Colon (tissue), 2 donors: Measurements from ENCODE around the gene SRD5A1.

Source experiments
- FAIRE-seq: peaks from 2 replicates; lab custom pipeline; 2012; peaks lifted over from hg19 to GRCh38; lab: Jason Lieb, UNC
- donor health status: control.
- donor health status: control.

The SRD5A1 gene

GRCh38 chr5:6686501-6686900 is 53.3 kb downstream of the SRD5A1 start:
- FAIRE-seq: no peak

GRCh38 chr5:6686915-6687409 is 53.7 kb downstream of the SRD5A1 start:
- no peak for FAIRE-seq

GRCh38 chr5:6687505-6687904 is 54.3 kb downstream of the SRD5A1 start:
- FAIRE-seq: no peak

- no peak for FAIRE-seq
These were observed 59.7 kb downstream of the SRD5A1 start for GRCh38 chr5:6692906-6693305.

- FAIRE-seq: no peak
These were observed 65.5 kb downstream of the SRD5A1 start for GRCh38 chr5:6698696-6699095.

GRCh38 chr5:6699357-6699756 is 66.1 kb downstream of the SRD5A1 start:
- FAIRE-seq: no peak

- FAIRE-seq: no peak
These were observed 66.9 kb downstream of the SRD5A1 start for GRCh38 chr5:6700074-6700684.

GRCh38 chr5:6700685-6701355 is 67.6 kb downstream of the SRD5A1 start:
- no peak for FAIRE-seq

- no peak for FAIRE-seq
These were observed 68.3 kb downstream of the SRD5A1 start for GRCh38 chr5:6701491-6701890.

GRCh38 chr5:6702633-6703032 is 69.4 kb downstream of the SRD5A1 start:
- no peak for FAIRE-seq

- FAIRE-seq: no peak
These were observed 70.6 kb downstream of the SRD5A1 start for GRCh38 chr5:6703806-6704205.

GRCh38 chr5:6704361-6704851 is 71.2 kb downstream of the SRD5A1 start:
- FAIRE-seq: no peak

GRCh38 chr5:6705088-6705487 is 71.8 kb downstream of the SRD5A1 start:
- no peak for FAIRE-seq

- no peak for FAIRE-seq
These were observed 72.7 kb downstream of the SRD5A1 start for GRCh38 chr5:6705959-6706358.

GRCh38 chr5:6707852-6708251 is 74.6 kb downstream of the SRD5A1 start:
- FAIRE-seq: no peak

- FAIRE-seq: no peak
These were observed 75.6 kb downstream of the SRD5A1 start for GRCh38 chr5:6708814-6709213.

GRCh38 chr5:6710070-6710469 is 76.8 kb downstream of the SRD5A1 start:
- FAIRE-seq: no peak

- no peak for FAIRE-seq
These were observed 77.5 kb downstream of the SRD5A1 start for GRCh38 chr5:6710551-6711318.

GRCh38 chr5:6711409-6712141 is 78.3 kb downstream of the SRD5A1 start:
- no peak for FAIRE-seq

- FAIRE-seq: no peak
These were observed 78.9 kb downstream of the SRD5A1 start for GRCh38 chr5:6712142-6712576.

GRCh38 chr5:6712577-6713273 is 79.5 kb downstream of the SRD5A1 start:
- no peak for FAIRE-seq
